ENCODE measurements around the gene PRR36. TPM values are rescaled to one million over a fixed set of nuclear protein-coding genes. Genes with fewer than 3 reads are reported as not detected.

The PRR36 gene
- total RNA-seq, 6 donors from 2014 or later, result 0.46 to 9.4 (median 2.7) TPM

- DNase-seq (no peak), ATAC-seq (ENCODE audit: low FRiP score in 2 of 2) (no peak)
- WGBS, 2 donors, result 90 to 94% methylated on average over 6 of the region's 6 CpGs
- H3K27ac ChIP-seq, result no peak overlapping the region
- no peaks in the 10 kb centered on the region for H3K9me3 ChIP-seq
- H3K27me3 ChIP-seq, result no peaks in the 10 kb centered on the region
- TF ChIP-seq POLR2AphosphoS5 (IDR thresholded peaks at IDR 0.05) (no peak), EP300 (IDR thresholded peaks at IDR 0.05) (no peak), POLR2A (IDR thresholded peaks at IDR 0.05) (no peak), CTCF (IDR thresholded peaks at IDR 0.05) (no peak)
- H3K4me3 ChIP-seq, result no peak overlapping the region
- H3K4me1 ChIP-seq, result no peaks in the 10 kb centered on the region
- H3K36me3 ChIP-seq, result no peaks in the 10 kb centered on the region
Observed at GRCh38 chr19:7839476-7839875, 34.7 kb downstream of the PRR36 start.

- DNase-seq, result peak; percentile 76 to 92
- Histone ChIP-seq H3K27ac (peak overlapping the region in 2 of 4 donors; percentile 34 to 73), H3K27me3 (no peaks in the 10 kb centered on the region), H3K4me1 (peaks cover 24 to 42% (median 33%) of the 10 kb centered on the region in 4 donors), H3K36me3 (no peaks in the 10 kb centered on the region), H3K4me3 (no peak overlapping the region), H3K9me3 (no peaks in the 10 kb centered on the region)
- TF ChIP-seq POLR2A (IDR thresholded peaks at IDR 0.05) (no peak), POLR2AphosphoS5 (IDR thresholded peaks at IDR 0.05) (peak in 1 of 2 donors; percentile 13)
- WGBS, 2 donors, result 63 to 71% methylated on average over 19 to 23 of the region's 23 CpGs
- peak; percentile 35 to 50 for ATAC-seq (ENCODE audit: low FRiP score in 2 of 2)
Observed at GRCh38 chr19:7833225-7834099, 40.7 kb downstream of the PRR36 start.

- 50 to 66% methylated on average over 12 of the region's 12 CpGs for WGBS, 2 donors
- Histone ChIP-seq H3K9me3 (no peaks in the 10 kb centered on the region), H3K4me3 (no peak overlapping the region), H3K27me3 (no peaks in the 10 kb centered on the region), H3K36me3 (no peaks in the 10 kb centered on the region), H3K27ac (peak overlapping the region in 2 of 4 donors; percentile 34 to 73), H3K4me1 (peaks cover 24 to 42% (median 33%) of the 10 kb centered on the region in 4 donors)
- DNase-seq (no peak), ATAC-seq (ENCODE audit: low FRiP score in 2 of 2) (no peak)
- TF ChIP-seq POLR2AphosphoS5 (IDR thresholded peaks at IDR 0.05) (no peak), POLR2A (IDR thresholded peaks at IDR 0.05) (no peak)
Observed at GRCh38 chr19:7832781-7833180, 41.4 kb downstream of the PRR36 start.

GRCh38 chr19:7832009-7832408, 42.2 kb downstream of the PRR36 start:
- H3K27ac ChIP-seq, result peak overlapping the region in 1 of 4 donors; percentile 73
- H3K27me3 ChIP-seq, result no peaks in the 10 kb centered on the region
- no peaks in the 10 kb centered on the region for H3K9me3 ChIP-seq
- no peaks in the 10 kb centered on the region for H3K36me3 ChIP-seq
- H3K4me1 ChIP-seq, result peaks cover 24 to 42% (median 33%) of the 10 kb centered on the region in 4 donors
- WGBS, 2 donors, result 83 to 85% methylated on average over 9 to 17 of the region's 17 CpGs
- ATAC-seq (ENCODE audit: low FRiP score in 2 of 2) (no peak), DNase-seq (peak in 1 of 2 donors; percentile 56)
- H3K4me3 ChIP-seq, result no peak overlapping the region
- TF ChIP-seq POLR2AphosphoS5 (IDR thresholded peaks at IDR 0.05) (no peak), POLR2A (IDR thresholded peaks at IDR 0.05) (no peak), CTCF (IDR thresholded peaks at IDR 0.05) (no peak), EP300 (IDR thresholded peaks at IDR 0.05) (no peak)

- Histone ChIP-seq H3K27me3 (no peaks in the 10 kb centered on the region), H3K36me3 (no peaks in the 10 kb centered on the region), H3K4me1 (peaks cover 24 to 42% (median 33%) of the 10 kb centered on the region in 4 donors), H3K4me3 (no peak overlapping the region), H3K27ac (peak overlapping the region in 1 of 4 donors; percentile 73), H3K9me3 (no peaks in the 10 kb centered on the region)
- ATAC-seq (ENCODE audit: low FRiP score in 2 of 2), result no peak
- no peak for DNase-seq
- TF ChIP-seq CTCF (IDR thresholded peaks at IDR 0.05), result no peak
- no peak for TF ChIP-seq EP300 (IDR thresholded peaks at IDR 0.05)
- TF ChIP-seq POLR2A (IDR thresholded peaks at IDR 0.05), result no peak
- TF ChIP-seq POLR2AphosphoS5 (IDR thresholded peaks at IDR 0.05), result no peak
- WGBS, 2 donors, result 63 to 77% methylated on average over 7 to 10 of the region's 10 CpGs
Observed at GRCh38 chr19:7831452-7831851, 42.7 kb downstream of the PRR36 start.
